SH-SY5Y (cell line): Measurements from ENCODE around the gene FKBP1A.

Experiments used
- GATA2 ChIP-seq: IDR thresholded peaks from 2 replicates; pipeline ENCODE4 v1.6.1; 2011; ENCODE audit warnings: mild to moderate bottlenecking, low read depth, low read length
- GATA3 ChIP-seq: IDR thresholded peaks from 2 replicates; pipeline ENCODE4 v1.6.1; 2011; ENCODE audit warnings: low read depth, mild to moderate bottlenecking, low read length, moderate library complexity

- TF ChIP-seq GATA2 (no peak), GATA3 (no peak)
These were observed 55.4 kb downstream of the FKBP1A start for GRCh38 chr20:1337441-1337840.
